Measurements from ENCODE around the gene DDAH1.

The DDAH1 gene

DNA sequence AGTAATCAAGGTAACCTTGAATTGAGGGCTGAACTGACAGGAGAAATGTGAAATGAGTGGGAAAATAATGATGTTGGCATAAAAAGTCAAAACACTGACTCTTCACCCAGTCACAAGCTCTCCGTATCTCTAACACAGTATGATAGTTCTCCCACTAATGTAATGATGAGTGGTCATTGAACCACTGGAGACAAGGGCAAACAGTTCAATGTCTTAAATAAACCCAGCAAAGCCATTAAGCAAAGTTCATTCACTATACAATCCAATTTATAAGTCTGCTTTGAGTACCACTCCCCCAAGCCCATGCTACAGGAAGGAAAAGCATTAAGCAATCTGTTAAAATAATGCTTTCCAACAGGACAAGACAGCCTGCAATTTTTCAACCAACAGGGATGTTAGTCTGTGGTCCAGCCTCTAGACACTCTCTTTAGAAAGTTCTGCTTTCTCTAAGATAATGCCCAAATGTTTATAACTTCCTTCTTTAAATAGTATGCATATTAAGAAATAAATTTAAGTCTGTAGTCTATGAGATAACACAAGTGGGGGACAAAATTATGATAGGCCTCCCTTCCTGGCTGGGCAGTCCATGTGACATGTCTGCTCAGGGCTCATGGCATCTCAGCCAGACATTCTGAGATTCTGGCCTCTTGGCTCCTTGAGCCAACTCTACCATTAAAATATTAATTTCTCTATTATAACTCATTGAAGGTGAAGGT is 25.5 kb upstream of the DDAH1 start:
- H3K4me1 ChIP-seq (ENCODE audit: control insufficient read depth in 1 of 2, insufficient read depth in 1 of 2, low read depth in 1 of 2, low read length in 1 of 2), result no peaks in the 10 kb centered on the region
- no peaks in the 10 kb centered on the region for H3K36me3 ChIP-seq
- H3K27me3 ChIP-seq, result no peaks in the 10 kb centered on the region
- H3K4me3 ChIP-seq (ENCODE audit: low read depth in 1 of 2, low read length in 1 of 2), result no peak overlapping the region
- no peak overlapping the region for H3K27ac ChIP-seq
- H3K9me3 ChIP-seq, result no peaks in the 10 kb centered on the region
- TF ChIP-seq, protein P1, sequence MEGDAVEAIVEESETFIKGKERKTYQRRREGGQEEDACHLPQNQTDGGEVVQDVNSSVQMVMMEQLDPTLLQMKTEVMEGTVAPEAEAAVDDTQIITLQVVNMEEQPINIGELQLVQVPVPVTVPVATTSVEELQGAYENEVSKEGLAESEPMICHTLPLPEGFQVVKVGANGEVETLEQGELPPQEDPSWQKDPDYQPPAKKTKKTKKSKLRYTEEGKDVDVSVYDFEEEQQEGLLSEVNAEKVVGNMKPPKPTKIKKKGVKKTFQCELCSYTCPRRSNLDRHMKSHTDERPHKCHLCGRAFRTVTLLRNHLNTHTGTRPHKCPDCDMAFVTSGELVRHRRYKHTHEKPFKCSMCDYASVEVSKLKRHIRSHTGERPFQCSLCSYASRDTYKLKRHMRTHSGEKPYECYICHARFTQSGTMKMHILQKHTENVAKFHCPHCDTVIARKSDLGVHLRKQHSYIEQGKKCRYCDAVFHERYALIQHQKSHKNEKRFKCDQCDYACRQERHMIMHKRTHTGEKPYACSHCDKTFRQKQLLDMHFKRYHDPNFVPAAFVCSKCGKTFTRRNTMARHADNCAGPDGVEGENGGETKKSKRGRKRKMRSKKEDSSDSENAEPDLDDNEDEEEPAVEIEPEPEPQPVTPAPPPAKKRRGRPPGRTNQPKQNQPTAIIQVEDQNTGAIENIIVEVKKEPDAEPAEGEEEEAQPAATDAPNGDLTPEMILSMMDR (IDR thresholded peaks at IDR 0.05), result no peak

DNA sequence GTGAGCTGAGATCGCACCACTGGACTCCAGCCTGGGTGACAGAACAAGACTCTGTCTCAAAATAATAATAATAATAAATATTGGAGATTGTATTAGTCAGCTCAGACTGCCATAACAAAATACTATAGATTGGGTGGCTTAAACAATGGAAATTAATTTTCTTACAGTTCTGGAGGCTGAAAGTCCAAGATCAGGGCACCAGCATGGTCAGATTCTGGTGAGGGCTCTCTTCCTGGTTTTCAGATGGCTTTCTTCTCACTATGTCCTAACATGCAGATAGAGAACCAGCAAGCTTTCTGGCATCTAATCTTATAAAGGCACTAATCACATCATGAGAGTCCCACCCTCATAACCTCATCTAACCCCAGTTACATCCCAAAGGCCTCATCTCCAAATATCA is 23.2 kb upstream of the DDAH1 start:
- H3K4me1 ChIP-seq (ENCODE audit: control insufficient read depth in 1 of 2, insufficient read depth in 1 of 2, low read depth in 1 of 2, low read length in 1 of 2), result no peaks in the 10 kb centered on the region
- no peak overlapping the region for H3K27ac ChIP-seq
- H3K36me3 ChIP-seq, result no peaks in the 10 kb centered on the region
- TF ChIP-seq, protein P1 (IDR thresholded peaks at IDR 0.05), result no peak
- no peaks in the 10 kb centered on the region for H3K27me3 ChIP-seq
- H3K4me3 ChIP-seq (ENCODE audit: low read depth in 1 of 2, low read length in 1 of 2), result no peak overlapping the region
- H3K9me3 ChIP-seq, result no peaks in the 10 kb centered on the region

DNA sequence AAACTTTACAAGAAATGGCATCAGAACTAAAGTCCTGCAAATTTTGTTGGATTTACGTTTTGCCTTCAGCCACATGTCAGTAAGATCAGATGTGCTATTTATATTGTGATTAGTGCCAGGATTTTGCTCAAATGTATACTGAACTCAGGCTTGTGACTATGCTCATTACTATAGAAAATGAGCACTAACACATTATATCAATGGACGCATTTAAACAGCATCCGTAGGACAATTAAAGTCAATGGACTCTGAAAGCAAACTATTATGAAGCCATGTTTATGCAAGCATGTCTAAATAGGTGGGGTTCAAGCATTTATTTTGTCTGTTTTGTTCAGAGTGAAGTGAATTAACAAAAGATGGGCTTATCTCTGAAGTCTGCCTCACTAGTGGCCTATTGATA is 20.6 kb upstream of the DDAH1 start:
- Histone ChIP-seq H3K36me3 (no peaks in the 10 kb centered on the region), H3K4me3 (ENCODE audit: low read depth in 1 of 2, low read length in 1 of 2) (no peak overlapping the region), H3K27ac (no peak overlapping the region), H3K4me1 (ENCODE audit: control insufficient read depth in 1 of 2, insufficient read depth in 1 of 2, low read depth in 1 of 2, low read length in 1 of 2) (no peaks in the 10 kb centered on the region), H3K9me3 (no peaks in the 10 kb centered on the region), H3K27me3 (no peaks in the 10 kb centered on the region)
- TF ChIP-seq, protein P1 (IDR thresholded peaks at IDR 0.05), result no peak

DNA sequence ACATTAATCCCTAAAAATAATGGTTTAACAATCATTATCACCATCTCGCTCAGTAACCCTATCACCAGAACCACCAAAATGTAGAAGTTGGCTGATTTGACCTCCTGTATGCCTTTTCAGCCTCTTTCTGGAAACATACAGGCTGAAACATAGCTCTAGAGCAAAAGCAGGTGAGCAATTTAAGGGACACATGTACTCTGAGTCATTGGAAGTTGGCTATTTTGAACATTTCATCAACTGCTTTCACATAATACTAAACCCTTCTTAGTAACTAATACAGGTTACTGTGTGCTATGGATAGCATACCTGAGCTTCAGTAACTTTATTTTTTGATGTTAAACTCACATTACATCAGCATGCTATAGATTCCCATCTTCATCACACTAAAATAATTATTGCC is 19.8 kb upstream of the DDAH1 start:
- Histone ChIP-seq H3K27me3 (no peaks in the 10 kb centered on the region), H3K4me3 (ENCODE audit: low read depth in 1 of 2, low read length in 1 of 2) (no peak overlapping the region), H3K36me3 (no peaks in the 10 kb centered on the region), H3K4me1 (ENCODE audit: control insufficient read depth in 1 of 2, insufficient read depth in 1 of 2, low read depth in 1 of 2, low read length in 1 of 2) (no peaks in the 10 kb centered on the region), H3K27ac (no peak overlapping the region), H3K9me3 (no peaks in the 10 kb centered on the region)
- TF ChIP-seq, protein P1 (IDR thresholded peaks at IDR 0.05), result no peak

DNA sequence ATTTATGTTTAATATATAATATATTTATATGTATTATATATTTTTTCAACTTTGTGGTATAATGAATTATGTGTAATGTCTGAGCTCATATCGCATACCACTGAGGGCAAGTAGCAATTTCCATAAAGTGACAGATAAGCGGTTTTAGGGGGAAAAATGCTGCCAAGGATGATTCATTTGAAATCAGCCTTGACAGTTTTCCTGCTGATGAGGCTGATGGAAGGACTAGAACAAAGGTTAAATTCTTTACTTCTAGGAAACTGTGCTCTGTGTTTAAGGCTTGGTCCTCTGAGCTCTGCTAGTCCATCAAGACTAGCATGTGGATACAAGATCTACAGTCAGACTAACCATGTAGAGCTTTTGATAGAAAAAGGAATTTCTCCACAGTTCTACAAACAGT is 19.3 kb upstream of the DDAH1 start:
- no peaks in the 10 kb centered on the region for H3K36me3 ChIP-seq

More for the DNA sequence above, 19.3 kb upstream of the DDAH1 start:
- Histone ChIP-seq H3K9me3 (no peaks in the 10 kb centered on the region), H3K27ac (no peak overlapping the region), H3K27me3 (no peaks in the 10 kb centered on the region), H3K4me1 (ENCODE audit: control insufficient read depth in 1 of 2, insufficient read depth in 1 of 2, low read depth in 1 of 2, low read length in 1 of 2) (no peaks in the 10 kb centered on the region), H3K4me3 (ENCODE audit: low read depth in 1 of 2, low read length in 1 of 2) (no peak overlapping the region)
- TF ChIP-seq, protein P1 (IDR thresholded peaks at IDR 0.05), result no peak
